ENCODE results near the gene KCTD7.

GRCh38 chr7:66597461-66597860 is 31.2 kb upstream of the KCTD7 start:
- TF ChIP-seq CTCF (optimal IDR thresholded peaks at IDR 0.05 in 1 of 3, IDR thresholded peaks at IDR 0.05 in 1 of 3, conservative IDR thresholded peaks at IDR 0.05 in 1 of 3; ENCODE audit: extremely low read depth in 1 of 3, insufficient read depth in 2 of 3, low read length in 3 of 3) (no peak), EZH2 (IDR thresholded peaks at IDR 0.05; ENCODE audit: low read length) (no peak)
